Left colon (tissue), 2 donors: ENCODE results near the gene DPM3. TPM values are rescaled to one million over a fixed set of nuclear protein-coding genes. Genes with fewer than 3 reads are reported as not detected.
"Not testable (repeated sequence)": the region's sequence is repeated elsewhere in the genome, so short reads cannot be mapped to it uniquely, and the experiment has no call there.

Experiments used
- ATAC-seq: fragments of 200-7000 bp; cut with Tn5 transposase; one replicate; pipeline ENCODE4 v1.9.1; 2020; ENCODE audit warnings: mild to moderate bottlenecking, moderate library complexity
- DNase-seq, 2 donors: peaks; one replicate each; pipeline ENCODE4 v3.0.0-alpha.2; 2020
- intact Hi-C, 2 donors: fragments of 100-400 bp; cut with DNase I in 1 of 2; cut with micrococcal nuclease in 1 of 2; formaldehyde crosslinking; loops; one replicate each; pipeline versions ENCODE4 v1.11.2 to v1.14.0; 2022; cut with DNase I, micrococcal nuclease
- total RNA-seq, 2 donors: library from RNA; stranded (reverse); fragmentation: NEBNext Ultra II Directional; extraction: Animal tissue kit (Norgen Biotek cat#: 25700); gene quantifications; one replicate each; pipeline ENCODE4 v1.2.1, GENCODE V29; 2021
- donor health status: DM: no; HTN: no; CAD: no.
- donor health status: DM: yes; HTN: yes; CAD: no.

Gene DPM3
- total RNA-seq, 2 donors from 2014 or later = 93.9 to 131 TPM

DNA sequence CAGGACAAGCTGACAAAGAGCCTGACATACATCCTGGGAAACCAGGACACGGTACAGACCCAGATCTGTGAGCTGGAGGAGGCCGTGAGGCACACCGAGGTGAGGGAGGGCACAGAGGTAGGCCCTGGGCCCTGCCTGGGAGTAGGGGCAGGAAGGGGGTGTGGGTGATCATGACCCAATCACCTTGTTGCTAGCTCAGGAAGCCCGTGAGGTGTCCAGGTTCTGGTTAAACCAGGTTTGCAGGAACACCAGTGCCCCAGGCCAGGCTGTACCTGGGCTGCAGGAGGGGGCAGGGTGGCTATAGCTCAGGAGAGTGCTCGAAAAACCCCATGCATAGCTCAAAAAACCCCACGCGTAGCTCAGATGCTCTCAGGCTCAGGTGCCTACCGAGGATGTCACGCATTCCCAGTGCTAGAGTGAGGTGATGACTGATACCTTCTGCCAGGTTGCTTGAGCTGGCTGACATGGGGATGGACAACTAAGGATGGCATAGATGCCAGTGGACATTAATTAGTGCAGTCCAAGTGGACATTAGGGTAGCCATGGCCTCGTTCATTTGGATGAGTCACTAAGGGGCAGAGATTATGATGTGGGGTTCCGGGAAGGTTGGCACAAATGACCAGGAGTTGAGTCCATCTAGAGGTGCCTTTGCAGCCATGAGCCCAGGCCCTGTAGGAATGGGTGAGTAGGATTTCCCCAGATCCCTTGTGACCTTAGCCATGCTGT lies 37.0 kb upstream of the DPM3 start:
- DNase-seq (peak in 1 of 2 donors; percentile 25), ATAC-seq (no peak)
- intact Hi-C loops = no loop called here

GRCh38 chr1:155176544-155177071 lies 36.3 kb upstream of the DPM3 start:
- peak; percentile 62 for ATAC-seq
- intact Hi-C loops = no loop called here

DNA sequence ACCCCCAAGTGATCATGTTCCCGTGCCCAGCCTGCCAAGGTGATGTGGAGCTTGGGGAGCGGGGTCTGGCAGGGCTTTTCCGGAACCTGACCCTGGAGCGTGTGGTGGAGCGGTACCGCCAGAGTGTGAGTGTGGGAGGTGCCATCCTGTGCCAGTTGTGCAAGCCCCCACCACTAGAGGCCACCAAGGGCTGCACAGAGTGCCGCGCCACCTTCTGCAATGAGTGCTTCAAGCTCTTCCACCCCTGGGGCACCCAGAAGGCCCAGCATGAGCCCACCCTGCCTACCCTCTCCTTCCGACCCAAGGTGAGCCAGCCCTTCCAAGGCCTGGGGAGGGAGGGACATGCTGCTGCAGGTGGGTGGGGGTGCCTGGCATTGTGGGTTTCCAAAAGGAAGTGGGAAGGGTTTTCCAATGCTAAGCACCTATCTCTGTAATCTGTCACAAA lies 35.6 kb upstream of the DPM3 start:
- intact Hi-C loops = no loop called here

More at GRCh38 chr1:155176544-155177071, 36.3 kb upstream of the DPM3 start:
- DNase-seq = peak; percentile 79 to 94

GRCh38 chr1:155175281-155175926 lies 35.1 kb upstream of the DPM3 start:
- peak in 1 of 2 donors; percentile 32 for DNase-seq
- no peak for ATAC-seq
- intact Hi-C loops = no loop called here

More for the DNA sequence above, 35.6 kb upstream of the DPM3 start:
- DNase-seq (peak; percentile 32 to 46), ATAC-seq (peak; percentile 13)

- intact Hi-C loops = loop anchor here in 1 of 2 donors (5.0 kb wide), 1 partner anchor 82 kb away; no protein-coding TSS in a partner anchor
- DNase-seq (peak; percentile 35 to 48), ATAC-seq (no peak)
These were observed 34.3 kb upstream of the DPM3 start for GRCh38 chr1:155174324-155175280.

DNA sequence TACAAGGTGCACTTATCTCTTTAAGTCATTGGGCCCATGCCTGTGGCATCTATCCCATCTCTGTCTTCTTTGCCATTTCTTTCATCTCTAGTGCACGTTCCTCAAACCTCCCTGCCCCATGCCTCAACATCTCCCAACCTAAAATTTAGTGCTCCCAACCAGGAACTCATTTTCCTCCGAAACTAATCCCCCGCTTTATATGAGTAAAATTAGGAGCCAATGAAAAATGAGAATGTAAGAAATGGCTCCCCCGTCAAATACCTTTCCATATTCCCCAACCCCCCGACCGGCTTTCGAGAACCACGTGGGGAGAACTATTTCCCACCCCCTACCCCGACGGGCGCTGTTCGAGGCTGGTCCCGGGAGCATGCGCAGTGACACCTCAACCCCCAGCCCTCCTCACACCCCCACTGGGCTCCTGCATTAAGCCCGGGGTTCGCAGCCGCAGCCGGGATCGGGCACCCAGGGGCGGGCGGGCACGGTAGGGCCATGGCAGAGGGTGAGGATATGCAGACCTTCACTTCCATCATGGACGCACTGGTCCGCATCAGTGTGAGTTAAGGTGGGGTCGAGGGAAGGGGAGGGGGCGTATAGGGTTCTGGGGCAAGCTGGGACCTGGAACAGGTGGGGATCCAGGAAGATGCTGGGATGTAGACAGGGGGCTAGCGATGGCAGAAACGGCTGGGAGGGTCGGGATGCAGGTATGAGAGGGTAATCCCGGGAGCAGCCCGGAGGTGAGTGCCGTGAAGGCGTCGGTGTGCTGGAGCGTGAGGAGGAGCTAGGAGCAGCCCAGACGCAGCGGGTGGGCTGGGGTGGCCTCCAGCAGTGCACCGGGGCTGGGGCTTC lies 33.4 kb upstream of the DPM3 start, which contains the start of gene TRIM46:
TRIM46 (plus strand) TSS at position 372 of the 846 bp plus-strand sequence; CDS start at position 490, 118 bp downstream.
- peak; percentile 44 to 45 for DNase-seq
- no peak for ATAC-seq
- intact Hi-C loops = loop anchor here in 1 of 2 donors (5.0 kb wide), 1 partner anchor 81 kb away; no protein-coding TSS in a partner anchor

- ATAC-seq (peak; percentile 76), DNase-seq (peak; percentile 94 to 96)
- intact Hi-C loops = loop anchor here in 1 of 2 donors (5.0 kb wide), 1 partner anchor 81 kb away; no protein-coding TSS in a partner anchor
These were observed 32.6 kb upstream of the DPM3 start, which contains the start of gene KRTCAP2 for GRCh38 chr1:155172732-155173477. Gene KRTCAP2 (minus strand): TSS chr1:155173304. CDS start chr1:155173224, 80 bp downstream.

GRCh38 chr1:155171836-155172731 lies 31.8 kb upstream of the DPM3 start:
- ATAC-seq = peak; percentile 17
- DNase-seq = no peak

DNA sequence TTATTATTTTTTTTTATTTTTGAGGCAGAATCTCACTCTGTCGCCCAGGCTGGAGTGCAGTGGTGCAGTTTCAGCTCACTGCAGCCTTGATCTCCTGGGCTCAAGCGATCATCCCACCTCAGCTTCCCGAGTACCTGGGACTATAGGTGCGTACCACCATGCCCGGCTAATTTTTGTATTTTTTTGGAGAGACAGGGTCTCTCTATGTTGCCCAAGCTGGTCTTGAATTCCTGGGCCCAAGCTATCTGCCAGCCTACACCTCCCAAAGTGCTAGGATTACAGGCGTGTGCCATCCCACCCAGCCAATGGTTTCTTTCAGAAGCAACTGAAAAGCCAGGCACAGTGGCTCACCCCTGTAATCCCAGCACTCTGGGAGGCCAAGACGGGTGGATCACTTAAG lies 30.5 kb upstream of the DPM3 start:
- intact Hi-C loops = loop anchor here in 1 of 2 donors (5.0 kb wide), 1 partner anchor 79 kb away; no protein-coding TSS in a partner anchor
- ATAC-seq (no peak), DNase-seq (no peak)

More at GRCh38 chr1:155171836-155172731, 31.8 kb upstream of the DPM3 start:
- intact Hi-C loops = loop anchor here in 1 of 2 donors (5.0 kb wide), 1 partner anchor 80 kb away; no protein-coding TSS in a partner anchor

DNA sequence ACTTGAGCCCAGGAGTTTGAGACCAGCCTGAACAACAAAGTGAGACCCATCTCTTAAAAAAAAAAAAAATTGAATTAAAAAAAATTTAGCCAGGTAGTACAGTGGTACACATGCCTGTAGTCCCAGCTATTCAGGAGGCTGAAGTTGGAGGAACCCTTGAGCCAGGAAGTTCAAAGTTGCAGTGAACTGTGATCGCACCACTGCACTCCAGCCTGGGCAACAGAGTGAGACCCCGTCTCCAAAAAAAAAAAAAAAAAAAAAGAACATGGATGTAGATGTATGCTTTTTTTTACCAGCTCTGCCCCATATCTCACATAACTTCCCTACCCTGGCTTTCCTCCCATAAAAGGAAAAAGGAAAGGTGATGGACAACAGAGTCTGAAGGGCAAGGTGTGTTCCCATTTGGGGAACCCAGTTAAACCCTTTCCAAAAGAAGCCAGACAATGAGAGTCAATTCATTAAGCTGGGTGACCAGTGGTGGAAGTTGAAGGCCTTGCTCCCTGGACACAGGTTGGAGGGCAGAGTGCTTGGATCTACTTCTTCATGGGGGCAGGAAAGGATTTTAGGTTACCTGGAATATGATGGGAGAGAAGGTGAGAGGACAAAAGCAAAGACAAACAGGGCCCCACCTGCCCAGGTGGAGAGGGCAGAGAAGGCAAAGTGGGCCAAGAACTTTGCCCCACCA lies 29.9 kb upstream of the DPM3 start:
- ATAC-seq (no peak), DNase-seq (no peak)
- intact Hi-C loops = loop anchor here in 1 of 2 donors (5.0 kb wide), 1 partner anchor 78 kb away; no protein-coding TSS in a partner anchor

DNA sequence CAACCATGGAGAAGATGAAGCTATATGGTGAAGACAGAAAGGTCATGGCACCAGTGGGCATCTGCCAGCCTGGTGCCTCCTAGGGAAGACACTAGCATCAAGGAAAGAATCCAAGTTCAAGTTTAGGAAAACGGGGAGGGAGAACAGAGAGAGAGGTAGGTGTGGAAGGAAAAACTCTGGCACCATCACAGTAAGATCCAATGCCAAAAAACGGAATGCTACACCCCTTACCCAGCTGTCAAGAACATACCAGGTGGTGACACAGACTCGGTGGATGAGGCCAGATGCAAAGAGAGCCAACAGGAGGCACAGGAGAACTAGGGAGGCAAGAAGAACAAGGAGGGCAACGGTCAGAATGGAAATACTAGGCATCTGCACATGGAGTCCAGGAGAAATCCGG lies 29.2 kb upstream of the DPM3 start:
- DNase-seq (no peak), ATAC-seq (no peak)
- intact Hi-C loops = loop anchor here in 1 of 2 donors (2.0 kb wide), 1 partner anchor 79 kb away; no protein-coding TSS in a partner anchor

DNA sequence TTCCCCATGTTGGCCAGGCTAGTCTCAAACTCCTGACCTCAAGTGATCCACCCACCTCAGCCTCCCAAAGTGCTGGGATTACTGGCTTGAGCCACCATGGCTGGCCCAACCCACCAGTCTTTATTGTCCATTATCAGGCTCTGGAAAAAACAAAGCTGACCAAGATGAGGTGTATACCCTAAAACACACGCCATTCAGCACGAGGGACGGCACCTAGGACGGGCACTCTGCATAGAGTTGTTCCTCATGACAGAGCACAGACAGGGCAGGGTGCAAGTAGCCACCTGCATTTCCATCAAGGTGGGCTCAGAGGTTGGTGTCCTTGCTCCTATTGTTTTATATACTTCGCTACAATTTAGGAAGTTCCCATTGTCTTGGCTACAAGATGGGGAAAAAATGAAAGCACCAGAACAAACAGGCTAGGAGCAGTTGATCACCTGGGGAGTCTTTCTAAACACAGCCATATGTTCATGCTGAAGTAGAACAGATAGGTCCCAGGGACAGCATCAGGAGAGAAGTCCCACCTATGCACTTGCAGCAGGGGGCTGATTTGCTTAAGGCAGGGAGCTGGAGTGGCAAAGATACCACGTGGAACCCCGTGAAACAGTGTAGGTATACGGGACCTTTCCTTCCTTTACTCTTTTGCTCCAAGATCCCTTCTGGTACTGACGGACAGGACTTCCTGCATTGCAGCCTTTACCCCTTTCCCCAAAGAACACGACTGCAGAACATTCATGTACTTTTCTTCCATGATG lies 28.3 kb upstream of the DPM3 start:
- intact Hi-C loops = loop anchor here in 1 of 2 donors (2.0 kb wide), 1 partner anchor 78 kb away; no protein-coding TSS in a partner anchor
- ATAC-seq (no peak), DNase-seq (no peak)

DNA sequence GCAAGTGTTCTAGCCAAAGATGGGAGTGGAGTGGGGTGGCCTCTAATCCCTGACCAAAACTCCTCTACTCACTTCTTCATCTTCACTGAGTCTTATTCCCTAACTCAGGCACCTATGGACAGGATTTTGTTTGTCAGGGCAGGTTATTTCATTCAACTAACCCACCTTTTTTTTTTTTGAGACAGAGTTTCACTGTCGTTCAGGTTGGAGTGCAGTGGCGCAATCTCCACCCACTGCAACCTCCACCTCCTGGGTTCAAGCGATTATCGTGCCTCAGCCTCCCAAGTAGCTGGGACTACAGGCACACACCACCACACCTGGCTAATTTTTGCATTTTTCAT lies 27.7 kb upstream of the DPM3 start:
- ATAC-seq, DNase-seq: not testable (repeated sequence)
- intact Hi-C loops = loop anchor here in 1 of 2 donors (2.0 kb wide), 1 partner anchor 77 kb away; no protein-coding TSS in a partner anchor
